ENCODE results near the gene DNAAF1.
"Not testable (repeated sequence)": the region's sequence is repeated elsewhere in the genome, so short reads cannot be mapped to it uniquely, and the experiment has no call there.

DNA sequence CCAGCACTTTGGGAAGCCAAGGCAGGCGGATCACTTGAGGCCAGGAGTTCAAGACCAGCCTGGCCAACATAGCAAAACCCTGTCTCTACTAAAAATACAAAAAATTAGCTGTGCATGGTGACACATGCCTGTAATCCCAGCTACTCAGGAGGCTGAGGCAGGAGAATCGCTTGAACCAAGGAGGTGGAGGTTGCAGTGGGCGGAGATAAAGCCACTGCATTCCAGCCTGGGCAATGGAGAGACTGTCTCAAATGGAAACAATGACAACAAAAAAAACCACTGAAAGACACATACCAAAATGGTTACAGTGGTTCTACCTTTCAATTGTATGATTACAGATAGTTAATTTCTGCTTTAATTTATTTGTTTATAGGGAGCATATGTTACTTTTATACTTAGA is 33.2 kb upstream of the DNAAF1 start:
- TF ChIP-seq, protein P1, sequence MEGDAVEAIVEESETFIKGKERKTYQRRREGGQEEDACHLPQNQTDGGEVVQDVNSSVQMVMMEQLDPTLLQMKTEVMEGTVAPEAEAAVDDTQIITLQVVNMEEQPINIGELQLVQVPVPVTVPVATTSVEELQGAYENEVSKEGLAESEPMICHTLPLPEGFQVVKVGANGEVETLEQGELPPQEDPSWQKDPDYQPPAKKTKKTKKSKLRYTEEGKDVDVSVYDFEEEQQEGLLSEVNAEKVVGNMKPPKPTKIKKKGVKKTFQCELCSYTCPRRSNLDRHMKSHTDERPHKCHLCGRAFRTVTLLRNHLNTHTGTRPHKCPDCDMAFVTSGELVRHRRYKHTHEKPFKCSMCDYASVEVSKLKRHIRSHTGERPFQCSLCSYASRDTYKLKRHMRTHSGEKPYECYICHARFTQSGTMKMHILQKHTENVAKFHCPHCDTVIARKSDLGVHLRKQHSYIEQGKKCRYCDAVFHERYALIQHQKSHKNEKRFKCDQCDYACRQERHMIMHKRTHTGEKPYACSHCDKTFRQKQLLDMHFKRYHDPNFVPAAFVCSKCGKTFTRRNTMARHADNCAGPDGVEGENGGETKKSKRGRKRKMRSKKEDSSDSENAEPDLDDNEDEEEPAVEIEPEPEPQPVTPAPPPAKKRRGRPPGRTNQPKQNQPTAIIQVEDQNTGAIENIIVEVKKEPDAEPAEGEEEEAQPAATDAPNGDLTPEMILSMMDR (IDR thresholded peaks at IDR 0.05; ENCODE audit: low read depth, low read length): not testable (repeated sequence)
- TF ChIP-seq EZH2phosphoT487 (IDR thresholded peaks at IDR 0.05; ENCODE audit: low read depth): not testable (repeated sequence)

Measured in OCI-LY3 (cell line).